ENCODE measurements around the gene SDHAF1. TPM values are rescaled to one million over a fixed set of nuclear protein-coding genes. Genes with fewer than 3 reads are reported as not detected.

SDHAF1 gene
- total RNA-seq, 1 experiment from 2014 or later, result 16.9 TPM

Other genes with a start within 250 kb of the SDHAF1 start
- gene U2AF1L4, start 249.8 kb upstream of the SDHAF1 start, total RNA-seq (2021), result 13.9 and 14.3 TPM in 2 replicates
- gene PSENEN, start 249.5 kb upstream of the SDHAF1 start, total RNA-seq (2021), result 106 and 130 TPM in 2 replicates
- gene LIN37, start 246.6 kb upstream of the SDHAF1 start, total RNA-seq (2021), result 9.4 and 17.0 TPM in 2 replicates
- 2.5 and 2.7 TPM in 2 replicates for gene HSPB6, start 238.2 kb upstream of the SDHAF1 start, total RNA-seq (2021)
- 38.0 and 52.2 TPM in 2 replicates for gene PROSER3, start 237.0 kb upstream of the SDHAF1 start, total RNA-seq (2021)
- gene ARHGAP33, start 219.6 kb upstream of the SDHAF1 start, total RNA-seq (2021), result 17.4 and 21.3 TPM in 2 replicates
- gene PRODH2, start 182.3 kb upstream of the SDHAF1 start, total RNA-seq (2021), result not detected in 2 replicates
- not detected in 2 replicates for gene NPHS1, start 142.7 kb upstream of the SDHAF1 start, total RNA-seq (2021)
- gene KIRREL2, start 138.3 kb upstream of the SDHAF1 start, total RNA-seq (2021), result not detected in 2 replicates
- gene APLP1, start 126.6 kb upstream of the SDHAF1 start, total RNA-seq (2021), result 2.0 and 2.1 TPM in 2 replicates
- 15.7 and 27.5 TPM in 2 replicates for gene NFKBID, start 94.6 kb upstream of the SDHAF1 start, total RNA-seq (2021)
- 1.8 and 2.6 TPM in 2 replicates for gene HCST, start 92.7 kb upstream of the SDHAF1 start, total RNA-seq (2021)
- not detected in 2 replicates for gene TYROBP, start 86.9 kb upstream of the SDHAF1 start, total RNA-seq (2021)
- gene LRFN3, start 58.8 kb upstream of the SDHAF1 start, total RNA-seq (2021), result 10.5 and 14.7 TPM in 2 replicates
- gene SYNE4, start 13.6 kb downstream of the SDHAF1 start, total RNA-seq (2021), result 36.6 and 39.5 TPM in 2 replicates
- gene ALKBH6, start 19.0 kb downstream of the SDHAF1 start, total RNA-seq (2021), result 48.2 and 55.1 TPM in 2 replicates
- gene CLIP3, start 37.7 kb downstream of the SDHAF1 start, total RNA-seq (2021), result 4.2 and 5.0 TPM in 2 replicates
- 5.2 and 6.2 TPM in 2 replicates for gene THAP8, start 59.1 kb downstream of the SDHAF1 start, total RNA-seq (2021)
- 14.0 and 17.0 TPM in 2 replicates for gene WDR62, start 59.7 kb downstream of the SDHAF1 start, total RNA-seq (2021)
- gene OVOL3, start 116.0 kb downstream of the SDHAF1 start, total RNA-seq (2021), result not detected in 2 replicates
- 92.2 and 131 TPM in 2 replicates for gene POLR2I, start 119.7 kb downstream of the SDHAF1 start, total RNA-seq (2021)
- 126 and 150 TPM in 2 replicates for gene TBCB, start 120.3 kb downstream of the SDHAF1 start, total RNA-seq (2021)
- 1,014 and 1,177 TPM in 2 replicates for gene CAPNS1, start 144.9 kb downstream of the SDHAF1 start, total RNA-seq (2021)
- not detected in 2 replicates for gene COX7A1, start 157.3 kb downstream of the SDHAF1 start, total RNA-seq (2021)
- 3.3 and 4.3 TPM in 2 replicates for gene ZNF565, start 219.5 kb downstream of the SDHAF1 start, total RNA-seq (2021)
- gene ZNF146, start 219.9 kb downstream of the SDHAF1 start, total RNA-seq (2021), result 53.1 and 68.0 TPM in 2 replicates